PC-9 (cell line): ENCODE data around the gene EEPD1. TPM values are rescaled to one million over a fixed set of nuclear protein-coding genes. Genes with fewer than 3 reads are reported as not detected.

Experiments
- BruUV-seq: library from RNA; stranded (reverse); fragments of 400-500 nt; replicated peaks from 2 replicates; lab custom pipeline; 2021; lab: Mats Ljungman, UMichigan
- CTCF ChIA-PET: fragments of 300-600 bp; sonication (Branson Sonifier 250); formaldehyde crosslinking; loops from one replicate; lab custom pipeline; 2022; ENCODE audit warnings: antibody characterized with exemption; lab: Charles Lee
- POLR2A ChIA-PET: fragments of 300-600 bp; sonication (Branson Sonifier 250); formaldehyde crosslinking; loops from one replicate; lab custom pipeline; 2022; ENCODE audit warnings: antibody characterized with exemption; ENCODE audit not compliant: unreplicated experiment; lab: Charles Lee
- DNase-seq, 2 experiments: peaks; one replicate each; pipeline versions ENCODE4 v3.0.0 to v3.0.0-alpha.2; 2015 to 2022; ENCODE audit warnings: mixed read lengths in 1 of 2
- H2AFZ ChIP-seq: fragments of 200-600 bp; sonication (generic); 2 replicates; pipeline ENCODE4 v1.8.1; 2017; ENCODE audit warnings: antibody characterized with exemption
- H3F3A ChIP-seq: fragments of 200-600 bp; sonication (generic); 2 replicates; pipeline ENCODE4 v1.8.1; 2017; ENCODE audit warnings: antibody characterized with exemption, mild to moderate bottlenecking, low read depth; ENCODE audit not compliant: insufficient read depth
- H3K27ac ChIP-seq: fragments of 200-600 bp; sonication (generic); 2 replicates; pipeline ENCODE4 v1.6.1; 2016; ENCODE audit warnings: mixed run types
- H3K27me3 ChIP-seq: fragments of 200-600 bp; sonication (generic); 2 replicates; pipeline ENCODE4 v1.6.1; 2016; ENCODE audit warnings: low read depth, mixed run types; ENCODE audit not compliant: insufficient read depth
- H3K36me3 ChIP-seq: fragments of 200-600 bp; sonication (generic); 2 replicates; pipeline ENCODE4 v1.6.1; 2016; ENCODE audit warnings: low read depth, mixed run types
- H3K4me1 ChIP-seq: fragments of 200-600 bp; sonication (generic); replicated peaks from 2 replicates; pipeline ENCODE4 v1.6.1; 2016; ENCODE audit warnings: mixed run types; ENCODE audit not compliant: insufficient read depth
- H3K4me2 ChIP-seq: fragments of 200-600 bp; sonication (generic); 2 replicates; pipeline ENCODE4 v1.6.1; 2017; ENCODE audit warnings: mixed run types
- H3K4me3 ChIP-seq: fragments of 200-600 bp; sonication (generic); 2 replicates; pipeline ENCODE4 v1.6.1; 2016; ENCODE audit warnings: mixed run types
- H3K79me2 ChIP-seq: fragments of 200-600 bp; sonication (generic); 2 replicates; pipeline ENCODE4 v1.6.1; 2017; ENCODE audit warnings: low read depth, mixed run types
- H3K9me2 ChIP-seq: fragments of 200-600 bp; sonication (generic); 2 replicates; pipeline ENCODE4 v1.8.1; 2017; ENCODE audit warnings: mild to moderate bottlenecking; ENCODE audit not compliant: insufficient read depth
- H3K9me3 ChIP-seq: fragments of 200-600 bp; sonication (generic); 2 replicates; pipeline ENCODE4 v1.8.1; 2016; ENCODE audit warnings: low read depth; ENCODE audit not compliant: insufficient read depth
- H4K20me1 ChIP-seq: fragments of 200-600 bp; sonication (generic); 2 replicates; pipeline ENCODE4 v1.8.1; 2017; ENCODE audit not compliant: insufficient read depth
- EZH2 ChIP-seq: fragments of 200-600 bp; sonication (generic); IDR thresholded peaks from 2 replicates; pipeline ENCODE4 v1.8.0; 2017; ENCODE audit warnings: antibody characterized with exemption, low read depth
- intact Hi-C: fragments of 100-400 bp; cut with micrococcal nuclease; formaldehyde crosslinking; loops from one replicate; pipeline ENCODE4 v1.10.0; 2022; ENCODE audit not compliant: unreplicated experiment
- total RNA-seq: library from RNA; stranded (reverse); gene quantifications from 2 replicates; pipeline ENCODE4 v1.2.3, GENCODE V29; 2021
- TF ChIP-seq, protein P1 (sequence below): fragments of 200-600 bp; sonication (generic); conservative IDR thresholded peaks from 2 replicates; pipeline ENCODE4 v1.6.1; 2017; ENCODE audit warnings: mixed run types, antibody characterized with exemption, mild to moderate bottlenecking, moderate library complexity

Gene EEPD1
- total RNA-seq, 1 experiment from 2014 or later = 6.0 TPM

- Histone ChIP-seq H3K4me1 (peaks cover 11% of the 10 kb centered on the region; the same call in 1 of the 2 replicates), H3K36me3 (no peaks in the 10 kb centered on the region), H3K27me3 (no peaks in the 10 kb centered on the region), H3K79me2 (no peaks in the 10 kb centered on the region), H4K20me1 (no peaks in the 10 kb centered on the region), H3K27ac (no peak overlapping the region), H3K9me3 (no peaks in the 10 kb centered on the region), H3K9me2 (no peaks in the 10 kb centered on the region), H3F3A (peaks cover 7% of the 10 kb centered on the region; the same call in 1 of the 2 replicates), H3K4me2 (no peak overlapping the region), H2AFZ (no peak overlapping the region), H3K4me3 (no peak overlapping the region)
- ChIA-PET POLR2A (no interaction called here), CTCF (no interaction called here)
- BruUV-seq = no TSS peak
- intact Hi-C loops = no loop called here
- no peak for DNase-seq
- TF ChIP-seq, protein P1, sequence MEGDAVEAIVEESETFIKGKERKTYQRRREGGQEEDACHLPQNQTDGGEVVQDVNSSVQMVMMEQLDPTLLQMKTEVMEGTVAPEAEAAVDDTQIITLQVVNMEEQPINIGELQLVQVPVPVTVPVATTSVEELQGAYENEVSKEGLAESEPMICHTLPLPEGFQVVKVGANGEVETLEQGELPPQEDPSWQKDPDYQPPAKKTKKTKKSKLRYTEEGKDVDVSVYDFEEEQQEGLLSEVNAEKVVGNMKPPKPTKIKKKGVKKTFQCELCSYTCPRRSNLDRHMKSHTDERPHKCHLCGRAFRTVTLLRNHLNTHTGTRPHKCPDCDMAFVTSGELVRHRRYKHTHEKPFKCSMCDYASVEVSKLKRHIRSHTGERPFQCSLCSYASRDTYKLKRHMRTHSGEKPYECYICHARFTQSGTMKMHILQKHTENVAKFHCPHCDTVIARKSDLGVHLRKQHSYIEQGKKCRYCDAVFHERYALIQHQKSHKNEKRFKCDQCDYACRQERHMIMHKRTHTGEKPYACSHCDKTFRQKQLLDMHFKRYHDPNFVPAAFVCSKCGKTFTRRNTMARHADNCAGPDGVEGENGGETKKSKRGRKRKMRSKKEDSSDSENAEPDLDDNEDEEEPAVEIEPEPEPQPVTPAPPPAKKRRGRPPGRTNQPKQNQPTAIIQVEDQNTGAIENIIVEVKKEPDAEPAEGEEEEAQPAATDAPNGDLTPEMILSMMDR = no peak
- TF ChIP-seq EZH2 = no peak
These were observed 15.3 kb upstream of the EEPD1 start for GRCh38 chr7:36137754-36138153.

GRCh38 chr7:36138209-36138608, 14.8 kb upstream of the EEPD1 start:
- no peak overlapping the region for H2AFZ ChIP-seq
- H3K4me3 ChIP-seq = no peak overlapping the region
- no peaks in the 10 kb centered on the region for H3K79me2 ChIP-seq
- ChIA-PET CTCF (no interaction called here), POLR2A (no interaction called here)
- peaks cover 7% of the 10 kb centered on the region; the same call in 1 of the 2 replicates for H3F3A ChIP-seq
- no peak for TF ChIP-seq EZH2
- TF ChIP-seq, protein P1 = no peak
- no peak overlapping the region for H3K27ac ChIP-seq
- no peak overlapping the region for H3K4me2 ChIP-seq
- no TSS peak for BruUV-seq
- intact Hi-C loops = no loop called here
- H3K9me2 ChIP-seq = no peaks in the 10 kb centered on the region
- H3K4me1 ChIP-seq = peaks cover 11% of the 10 kb centered on the region; the same call in 1 of the 2 replicates
- no peaks in the 10 kb centered on the region for H4K20me1 ChIP-seq
- no peaks in the 10 kb centered on the region for H3K36me3 ChIP-seq
- no peaks in the 10 kb centered on the region for H3K27me3 ChIP-seq
- DNase-seq = no peak
- no peaks in the 10 kb centered on the region for H3K9me3 ChIP-seq

- Histone ChIP-seq H3K4me3 (no peak overlapping the region), H2AFZ (no peak overlapping the region), H3K27me3 (no peaks in the 10 kb centered on the region), H3K9me2 (no peaks in the 10 kb centered on the region), H3K79me2 (no peaks in the 10 kb centered on the region), H3K9me3 (no peaks in the 10 kb centered on the region), H3F3A (peaks cover 7% of the 10 kb centered on the region; the same call in 1 of the 2 replicates), H3K36me3 (no peaks in the 10 kb centered on the region), H3K4me2 (no peak overlapping the region), H4K20me1 (no peaks in the 10 kb centered on the region), H3K4me1 (peaks cover 11% of the 10 kb centered on the region; the same call in 1 of the 2 replicates), H3K27ac (no peak overlapping the region)
- BruUV-seq = no TSS peak
- TF ChIP-seq EZH2 = no peak
- TF ChIP-seq, protein P1 = no peak
- intact Hi-C loops = no loop called here
- ChIA-PET POLR2A (no interaction called here), CTCF (no interaction called here)
- DNase-seq = no peak
These were observed 11.7 kb upstream of the EEPD1 start for GRCh38 chr7:36141351-36141750.
